Ovary (tissue), 9 donors: ENCODE measurements around the gene CD247. TPM values are rescaled to one million over a fixed set of nuclear protein-coding genes. Genes with fewer than 3 reads are reported as not detected.

Experiments used
- DNase-seq, 5 donors: peaks; one replicate each; pipeline ENCODE4 v3.0.0-alpha.2; 2019 to 2020
- H3K27ac ChIP-seq, 2 donors: fragments of 200-600 bp; one replicate each; pipeline versions ENCODE4 v1.5.1 to v1.8.0; 2019 to 2022
- H3K27me3 ChIP-seq: fragments of 200-600 bp; one replicate; pipeline ENCODE4 v1.8.0; 2022
- H3K36me3 ChIP-seq: fragments of 200-600 bp; sonication (generic); one replicate; pipeline ENCODE4 v1.5.1; 2019
- H3K4me1 ChIP-seq: one replicate; pipeline ENCODE4 v1.8.1; 2013; ENCODE audit warnings: mild to moderate bottlenecking, moderate library complexity; ENCODE audit not compliant: insufficient read depth
- H3K4me3 ChIP-seq: fragments of 200-600 bp; sonication (generic); one replicate; pipeline ENCODE4 v1.5.1; 2017
- H3K9me3 ChIP-seq, 2 donors: fragments of 200-600 bp in 1 of 2; sonication (generic) in 1 of 2; one replicate each; pipeline versions ENCODE4 v1.5.1 to v1.8.1; 2013 to 2019; ENCODE audit warnings: mild to moderate bottlenecking in 1 of 2, moderate library complexity in 1 of 2
- CTCF ChIP-seq, 3 donors: fragments of 450-650 bp in 2 of 3; fragments of 200-600 bp in 1 of 3; IDR thresholded peaks; one replicate each; pipeline versions ENCODE4 v1.5.1 to v1.8.0; 2016 to 2022; ENCODE audit warnings: antibody characterized with exemption in 3 of 3, mild to moderate bottlenecking in 1 of 3
- EP300 ChIP-seq: sonication (generic); formaldehyde crosslinking; IDR thresholded peaks from one replicate; pipeline ENCODE4 v1.6.1; 2017; ENCODE audit warnings: antibody characterized with exemption
- POLR2A ChIP-seq: fragments of 450-650 bp; IDR thresholded peaks from one replicate; pipeline ENCODE4 v1.6.1; 2017; ENCODE audit warnings: antibody characterized with exemption, mild to moderate bottlenecking, moderate library complexity
- WGBS, 3 donors: extraction: QIAGEN DNeasy Blood & Tissue Kit in 1 of 3; methylation state at CpG; one replicate each; pipeline versions ENCODE4 v1.1.5 to v1.1.7; 2013 to 2017; 5-methylcytosine and 5-hydroxymethylcytosine counted together
- intact Hi-C, 4 donors: fragments of 100-400 bp; cut with DNase I; formaldehyde crosslinking; loops; one replicate each; pipeline versions ENCODE4 v1.11.0 to v1.15.1; 2022 to 2023
- polyA plus RNA-seq, 2 donors: library from polyadenylated mRNA; stranded (reverse); fragments of 200-250 nt in 1 of 2; fragments of 350-450 nt in 1 of 2; fragmentation: Illumina TruSeq in 1 of 2; extraction: RNeasy Lipid Tissue Mini Kit (QIAGEN cat#74804) in 1 of 2; gene quantifications; one replicate each; pipeline ENCODE4 v1.2.3, GENCODE V29; 2013 to 2014
- total RNA-seq, 7 donors: library from RNA; depleted of rRNA in 2 of 7; stranded (reverse); fragments of >200 nt in 2 of 7; fragmentation: NEBNext Ultra II Directional in 3 of 7; extraction: Animal tissue kit (Norgen Biotek cat#: 25700) in 3 of 7; gene quantifications; one replicate each; pipeline versions ENCODE4 v1.1.0 to v1.2.4, GENCODE V29; 2016 to 2023
- donor health status: DM: no; HTN: no; CAD: no; lungs with moderate emphysema.
- donor health status: DM: no; HTN: no; CAD: no.
- donor health status: Bipolar disorder and iron deficiency.
- donor health status: DM: yes; HTN: yes; CAD: no.
- donor health status: DM: no; HTN: no; CAD: no.
- donor health status: DM: yes; HTN: yes; CAD: no.

The CD247 gene
- total and polyA plus RNA-seq, 9 donors = 0.32 to 3.3 (median 0.47) TPM

GRCh38 chr1:167520711-167521206, 2.4 kb upstream of the CD247 start:
- intact Hi-C loops = no loop called here
- TF ChIP-seq EP300 = no peak
- no peaks in the 10 kb centered on the region for H3K36me3 ChIP-seq
- H3K27ac ChIP-seq = no peak overlapping the region
- H3K9me3 ChIP-seq = no peaks in the 10 kb centered on the region
- DNase-seq = no peak
- H3K27me3 ChIP-seq = no peaks in the 10 kb centered on the region
- no peaks in the 10 kb centered on the region for H3K4me1 ChIP-seq
- H3K4me3 ChIP-seq = no peak overlapping the region

GRCh38 chr1:167517535-167518330, 596 bp downstream of the CD247 start:
- intact Hi-C loops = no loop called here
- Histone ChIP-seq H3K9me3 (no peaks in the 10 kb centered on the region), H3K27ac (no peak overlapping the region), H3K4me1 (no peaks in the 10 kb centered on the region), H3K36me3 (no peaks in the 10 kb centered on the region), H3K27me3 (no peaks in the 10 kb centered on the region), H3K4me3 (no peak overlapping the region)
- TF ChIP-seq EP300 (no peak), CTCF (IDR thresholded peaks at IDR 0.05) (no peak), POLR2A (no peak)
- WGBS, 3 donors = 87 to 89% (median 89%) methylated on average over 30 of the region's 30 CpGs
- no peak for DNase-seq

GRCh38 chr1:167516404-167517388, 1.6 kb downstream of the CD247 start:
- Histone ChIP-seq H3K27ac (no peak overlapping the region), H3K4me3 (no peak overlapping the region), H3K9me3 (no peaks in the 10 kb centered on the region), H3K27me3 (no peaks in the 10 kb centered on the region), H3K36me3 (no peaks in the 10 kb centered on the region), H3K4me1 (no peaks in the 10 kb centered on the region)
- DNase-seq = no peak
- intact Hi-C loops = no loop called here
- TF ChIP-seq EP300 (no peak), CTCF (IDR thresholded peaks at IDR 0.05) (no peak), POLR2A (no peak)
- 83 to 85% (median 83%) methylated on average over 19 of the region's 19 CpGs for WGBS, 3 donors

- Histone ChIP-seq H3K4me1 (no peaks in the 10 kb centered on the region), H3K4me3 (no peak overlapping the region), H3K36me3 (no peaks in the 10 kb centered on the region), H3K27ac (no peak overlapping the region), H3K27me3 (no peaks in the 10 kb centered on the region), H3K9me3 (no peaks in the 10 kb centered on the region)
- intact Hi-C loops = no loop called here
- TF ChIP-seq CTCF (IDR thresholded peaks at IDR 0.05) = no peak
- TF ChIP-seq POLR2A = no peak
- TF ChIP-seq EP300 = no peak
- DNase-seq = no peak
- 87 to 94% (median 90%) methylated on average over 4 of the region's 4 CpGs for WGBS, 3 donors
These were observed 2.4 kb downstream of the CD247 start for GRCh38 chr1:167515893-167516321.
